GM19328 (cell line): Measurements from ENCODE around the gene PRR19.
"Not testable (repeated sequence)": the region's sequence is repeated elsewhere in the genome, so short reads cannot be mapped to it uniquely, and the experiment has no call there.

Experiments
- ATAC-seq: cut with Tn5 transposase; IDR thresholded peaks from one replicate; pipeline ENCODE4 v1.9.1; 2021; ENCODE audit warnings: mild to moderate bottlenecking, moderate library complexity; ENCODE audit not compliant: unreplicated experiment

PRR19 gene

GRCh38 chr19:42325308-42325895, 23.5 kb downstream of the PRR19 start, which contains the start of gene MEGF8:
Gene MEGF8, plus strand, starts transcription at chr19:42325635. Its CDS starts 609 bp downstream, at chr19:42326244.
- ATAC-seq, result peak; percentile 85

GRCh38 chr19:42325896-42326771, 24.2 kb downstream of the PRR19 start:
- ATAC-seq, result peak; percentile 12

- ATAC-seq, result no peak
These were observed 25.0 kb downstream of the PRR19 start for GRCh38 chr19:42326969-42327368.

- ATAC-seq, result no peak
These were observed 25.4 kb downstream of the PRR19 start for GRCh38 chr19:42327381-42327780.

- no peak for ATAC-seq
These were observed 26.2 kb downstream of the PRR19 start for GRCh38 chr19:42328106-42328505.

- no peak for ATAC-seq
These were observed 26.9 kb downstream of the PRR19 start for GRCh38 chr19:42328854-42329253.

- no peak for ATAC-seq
These were observed 28.3 kb downstream of the PRR19 start for GRCh38 chr19:42330241-42330711.

GRCh38 chr19:42331333-42331732, 29.4 kb downstream of the PRR19 start:
- not testable (repeated sequence) for ATAC-seq

- ATAC-seq, result no peak
These were observed 30.1 kb downstream of the PRR19 start for GRCh38 chr19:42332059-42332458.

GRCh38 chr19:42333018-42333417, 31.1 kb downstream of the PRR19 start:
- ATAC-seq, result no peak

- ATAC-seq, result no peak
These were observed 32.2 kb downstream of the PRR19 start for GRCh38 chr19:42333975-42334696.

- ATAC-seq, result no peak
These were observed 32.9 kb downstream of the PRR19 start for GRCh38 chr19:42334697-42335373.

- no peak for ATAC-seq
These were observed 33.5 kb downstream of the PRR19 start for GRCh38 chr19:42335374-42335936.

- ATAC-seq, result no peak
These were observed 34.0 kb downstream of the PRR19 start for GRCh38 chr19:42335971-42336370.

- ATAC-seq, result not testable (repeated sequence)
These were observed 37.4 kb downstream of the PRR19 start for GRCh38 chr19:42339126-42339860.

- ATAC-seq, result not testable (repeated sequence)
These were observed 38.0 kb downstream of the PRR19 start for GRCh38 chr19:42339922-42340321.

- ATAC-seq, result no peak
These were observed 41.6 kb downstream of the PRR19 start for GRCh38 chr19:42343344-42344110.

- no peak for ATAC-seq
These were observed 42.5 kb downstream of the PRR19 start for GRCh38 chr19:42344336-42344893.
